ENCODE data around the gene FMNL1.

Gene FMNL1

GRCh38 chr17:45291171-45291805 lies 69.6 kb downstream of the FMNL1 start:
- no peak overlapping the region for H3K4me3 Mint-ChIP-seq
- peak overlapping the region in 1 of 2 donors; percentile 94 for H3K27ac Mint-ChIP-seq

GRCh38 chr17:45292696-45293412 lies 71.2 kb downstream of the FMNL1 start:
- ATAC-seq (no peak), DNase-seq (no peak)
- peak overlapping the region in 1 of 2 donors; percentile 74 for H3K27ac Mint-ChIP-seq
- H3K9me3 Mint-ChIP-seq = no peaks in the 10 kb centered on the region
- peaks cover 79% of the 10 kb centered on the region for H3K4me1 Mint-ChIP-seq
- H3K27me3 Mint-ChIP-seq = no peaks in the 10 kb centered on the region
- H3K4me3 Mint-ChIP-seq = no peak overlapping the region

More at GRCh38 chr17:45291171-45291805, 69.6 kb downstream of the FMNL1 start:
- DNase-seq = no peak
- Mint-ChIP-seq H3K27me3 (no peaks in the 10 kb centered on the region), H3K9me3 (no peaks in the 10 kb centered on the region), H3K4me1 (peaks cover 64% of the 10 kb centered on the region)
- ATAC-seq = no peak

- Mint-ChIP-seq H3K9me3 (no peaks in the 10 kb centered on the region), H3K4me3 (no peak overlapping the region), H3K4me1 (peaks cover 87% of the 10 kb centered on the region), H3K27me3 (no peaks in the 10 kb centered on the region), H3K27ac (peak overlapping the region; percentile 74 to 80)
- ATAC-seq = peak; percentile 64
- DNase-seq = no peak
Observed at GRCh38 chr17:45293413-45294211, 71.9 kb downstream of the FMNL1 start.

GRCh38 chr17:45294506-45294905 lies 72.8 kb downstream of the FMNL1 start:
- no peak for ATAC-seq
- Mint-ChIP-seq H3K9me3 (no peaks in the 10 kb centered on the region), H3K27me3 (no peaks in the 10 kb centered on the region), H3K4me3 (no peak overlapping the region), H3K27ac (peak overlapping the region in 1 of 2 donors; percentile 80), H3K4me1 (peaks cover 94% of the 10 kb centered on the region)
- DNase-seq = no peak

- Mint-ChIP-seq H3K4me1 (peaks cover 94% of the 10 kb centered on the region), H3K9me3 (no peaks in the 10 kb centered on the region), H3K27me3 (no peaks in the 10 kb centered on the region), H3K4me3 (peak overlapping the region; percentile 55 to 62), H3K27ac (peak overlapping the region; percentile 84 to 89)
- no peak for ATAC-seq
- DNase-seq = no peak
Observed at GRCh38 chr17:45296003-45296832, 74.5 kb downstream of the FMNL1 start.

- peak overlapping the region in 1 of 2 donors; percentile 9 for H3K27ac Mint-ChIP-seq
- no peaks in the 10 kb centered on the region for H3K27me3 Mint-ChIP-seq
- DNase-seq (no peak), ATAC-seq (no peak)
- no peaks in the 10 kb centered on the region for H3K9me3 Mint-ChIP-seq
- peaks cover 97% of the 10 kb centered on the region for H3K4me1 Mint-ChIP-seq
- peak overlapping the region; percentile 55 to 62 for H3K4me3 Mint-ChIP-seq
Observed at GRCh38 chr17:45296833-45297124, 75.1 kb downstream of the FMNL1 start.

Data from stimulated activated naive CD8-positive, alpha-beta T cell treated with anti-CD3 and anti-CD28 coated beads, Interleukin-15, amount 100 ng/mL, for 72 hours (primary cell).